ENCODE results near the gene ARHGAP22.

ARHGAP22 gene

DNA sequence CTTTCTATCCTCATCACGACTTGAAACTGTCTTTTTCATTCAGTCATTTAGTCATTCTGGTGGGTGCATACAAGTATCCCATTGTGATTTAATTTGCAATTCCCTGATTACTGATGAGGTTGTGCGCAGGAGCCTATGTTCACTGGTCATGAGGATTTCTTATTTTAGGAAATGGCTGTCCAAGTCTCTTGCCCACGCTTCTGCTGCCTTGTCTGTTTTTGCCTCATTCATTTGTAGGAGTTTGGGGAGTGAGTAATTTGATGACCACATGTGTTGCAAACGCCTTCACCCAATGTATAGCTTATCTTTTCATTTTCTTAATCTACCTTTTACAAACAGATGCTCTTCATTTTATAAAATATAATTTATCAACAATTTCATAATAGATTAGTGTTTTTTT, 127.3 kb downstream of the ARHGAP22 start:
- DNase-seq (ENCODE audit: low read depth in 2 of 2), result no peak

DNA sequence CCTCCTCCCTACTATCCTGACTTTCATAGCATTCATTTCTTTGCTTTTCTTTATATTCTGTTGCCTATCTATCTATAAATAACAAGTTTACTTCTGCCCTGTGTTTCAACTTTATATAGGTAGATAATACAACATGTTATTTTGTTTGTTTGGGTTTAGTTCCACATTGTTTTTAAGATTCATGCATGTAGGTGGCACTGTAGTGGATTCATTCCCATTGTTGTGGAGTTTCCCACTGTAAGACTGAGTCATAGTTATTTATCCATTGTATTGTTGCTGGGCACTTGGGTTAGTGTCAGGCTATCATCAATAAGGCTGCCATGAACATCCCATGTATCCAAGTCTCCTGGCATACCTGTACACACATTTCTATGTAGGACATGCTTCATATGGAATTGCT, 127.7 kb downstream of the ARHGAP22 start:
- DNase-seq (ENCODE audit: low read depth in 2 of 2), result no peak

DNA sequence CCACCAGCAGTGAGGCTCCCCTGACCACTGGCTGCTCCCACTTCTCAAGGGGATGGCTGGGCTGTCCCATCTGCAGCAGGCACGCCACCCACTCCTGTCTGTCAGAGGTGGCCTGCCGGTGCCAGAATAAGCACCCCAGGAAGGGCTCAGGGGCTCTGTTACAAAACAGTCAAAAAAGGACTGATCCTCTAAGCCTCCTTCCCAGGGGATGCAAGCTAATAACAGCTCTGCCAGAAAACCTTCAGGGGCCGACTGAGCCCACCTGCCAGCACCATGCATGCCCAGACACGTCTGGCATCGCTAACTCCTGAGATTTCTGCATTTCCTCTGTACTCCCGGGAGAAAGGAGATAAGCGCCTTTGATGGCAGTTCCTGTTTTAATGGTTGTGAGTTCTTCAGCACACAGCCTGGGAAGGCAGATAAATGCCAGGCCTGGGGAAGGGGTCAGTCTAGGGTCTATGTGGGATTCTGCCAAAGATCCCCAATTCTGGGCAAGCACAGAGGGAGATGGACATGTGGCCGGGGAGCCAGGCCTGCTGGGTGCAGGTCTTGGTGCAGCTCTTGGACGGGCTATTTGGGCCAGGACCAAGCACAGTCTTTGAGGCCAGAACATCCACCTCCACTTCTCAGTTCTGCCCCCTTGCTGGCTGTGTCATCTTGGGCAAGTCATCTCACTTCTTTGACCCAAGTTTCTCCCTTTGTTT, 128.4 kb downstream of the ARHGAP22 start:
- no peak for DNase-seq (ENCODE audit: low read depth in 2 of 2)

DNA sequence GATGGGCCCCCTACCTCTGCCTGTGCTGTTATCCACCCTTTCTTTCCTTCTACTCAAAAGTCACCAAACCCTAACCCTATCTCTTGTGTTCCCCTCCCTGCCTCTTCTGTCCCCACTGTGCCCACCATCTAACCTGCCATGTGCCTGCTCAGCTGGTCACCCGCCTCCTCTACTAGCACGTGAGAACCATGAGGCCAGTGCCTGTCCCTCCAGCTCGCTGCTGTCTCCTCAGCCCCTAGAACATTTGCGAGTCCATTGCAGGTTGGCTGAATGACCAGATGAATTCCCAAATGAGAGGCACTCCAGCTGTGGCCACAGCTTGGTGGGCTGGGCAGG, 129.0 kb downstream of the ARHGAP22 start:
- DNase-seq (ENCODE audit: low read depth in 2 of 2), result no peak

DNA sequence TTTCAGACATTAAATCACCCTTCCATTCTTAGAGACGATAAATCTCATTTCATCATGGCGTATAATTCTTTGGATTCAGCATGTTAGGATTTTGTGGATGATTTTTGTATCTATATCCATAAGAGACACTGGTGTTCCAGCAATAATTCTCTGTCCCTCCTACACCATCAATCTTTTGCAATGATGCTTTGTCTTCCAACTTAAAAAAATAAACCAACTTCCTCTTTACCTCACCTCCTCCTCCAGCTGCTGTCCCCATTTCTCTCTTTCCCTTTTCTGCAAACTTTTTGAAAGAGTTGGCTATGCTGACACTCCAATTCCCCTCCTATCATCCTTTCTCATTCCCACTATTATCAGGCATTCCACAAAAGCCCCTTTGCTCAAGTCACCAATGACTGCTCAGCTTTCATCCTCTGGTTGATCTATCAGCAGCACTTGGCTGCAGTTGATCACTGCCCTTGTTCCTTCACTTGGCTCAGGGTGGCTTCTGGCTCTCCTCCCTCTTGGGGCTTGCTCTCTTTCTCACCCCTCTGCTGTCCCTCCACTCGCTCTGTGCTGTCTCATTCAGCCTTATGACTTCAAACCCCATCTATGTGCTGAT, 130.0 kb downstream of the ARHGAP22 start:
- DNase-seq (ENCODE audit: low read depth in 2 of 2), result no peak

DNA sequence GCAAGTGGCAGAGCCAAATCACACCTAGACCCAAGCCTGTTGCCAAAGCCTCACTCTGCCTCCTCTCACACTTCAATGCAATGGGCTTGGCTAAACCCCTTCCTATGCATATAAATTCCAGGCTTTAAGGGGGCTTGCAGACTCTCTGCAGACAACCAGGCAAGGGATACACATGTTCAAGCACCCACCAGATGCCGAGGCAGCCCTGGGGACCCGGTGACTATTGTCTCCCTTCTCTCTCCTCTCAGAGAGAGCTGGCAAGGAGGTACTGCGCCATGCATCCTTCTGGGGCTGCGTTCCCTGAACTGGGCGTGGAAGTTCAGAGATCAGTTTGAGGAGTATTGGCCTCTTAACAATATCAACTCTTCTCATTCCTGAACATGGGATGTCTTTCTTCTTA, 131.2 kb downstream of the ARHGAP22 start:
- DNase-seq (ENCODE audit: low read depth in 2 of 2), result no peak

DNA sequence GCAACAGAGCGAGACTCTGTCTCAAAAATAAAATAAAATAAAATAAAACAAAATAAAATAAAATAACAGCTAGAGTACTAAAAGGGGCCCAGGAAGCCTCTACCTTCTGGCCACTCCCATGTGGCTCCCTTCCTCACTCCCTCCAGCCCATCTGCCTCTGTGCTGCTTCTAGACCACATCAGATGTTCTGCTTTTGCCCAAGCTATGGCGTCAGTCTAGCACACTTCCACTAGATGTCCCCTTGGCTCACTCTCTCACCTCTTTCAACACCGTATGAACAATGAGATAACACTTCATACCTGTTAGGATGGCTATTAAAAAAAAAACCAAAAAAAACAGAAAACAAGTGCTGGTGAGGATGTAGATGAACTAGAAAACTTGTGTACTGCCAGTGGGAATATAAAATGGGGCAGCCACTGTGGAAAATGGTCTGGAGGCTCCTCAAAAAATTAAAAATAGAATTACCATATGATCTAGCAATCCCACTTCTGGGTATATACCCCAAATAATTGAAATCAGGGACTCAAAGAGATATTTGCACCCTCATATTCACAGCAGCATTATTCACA, 132.3 kb downstream of the ARHGAP22 start:
- no peak for DNase-seq (ENCODE audit: low read depth in 2 of 2)

DNA sequence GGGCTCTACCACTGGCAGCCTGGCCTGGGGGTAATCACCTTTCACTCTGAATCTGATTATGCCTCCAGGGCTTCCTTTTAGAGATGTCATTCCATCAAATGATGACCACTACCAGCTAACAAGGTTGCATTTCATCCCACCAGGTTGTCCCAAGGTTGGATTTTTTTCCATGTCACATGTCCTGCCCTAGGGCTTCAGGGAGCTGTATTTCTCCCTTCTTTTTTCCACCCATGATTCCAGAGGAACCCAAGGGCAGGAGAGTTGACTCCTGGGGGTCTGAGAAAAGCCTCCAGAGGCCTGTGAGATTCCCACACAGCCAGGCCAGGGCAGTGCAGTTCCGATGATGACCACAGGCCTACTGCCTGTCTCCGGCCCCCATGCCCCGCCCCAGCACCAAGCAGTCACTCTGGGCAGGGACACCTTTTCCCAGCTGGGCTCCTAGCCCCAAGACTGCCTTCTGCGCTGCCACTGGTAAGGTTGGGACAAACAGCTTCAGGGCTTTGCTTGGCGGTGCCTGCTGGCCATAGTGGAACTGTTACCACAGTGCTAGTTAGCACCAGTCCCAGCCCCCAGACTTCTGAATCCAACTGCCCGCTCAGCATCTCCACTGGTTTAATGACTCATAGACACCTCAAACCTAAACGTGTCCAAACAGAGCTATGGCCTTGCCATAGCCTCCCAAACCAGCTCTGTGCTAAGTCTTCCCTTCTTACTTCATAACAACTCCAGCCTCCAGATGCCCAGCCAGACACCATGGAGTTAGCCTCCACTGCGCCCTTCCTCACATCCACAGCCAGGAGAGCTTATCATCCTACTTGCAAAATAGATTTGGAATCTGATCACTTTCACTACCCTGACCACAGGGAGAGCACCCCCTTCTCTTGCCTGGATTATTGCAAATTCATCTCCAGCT, 133.7 kb downstream of the ARHGAP22 start:
- DNase-seq (ENCODE audit: low read depth in 2 of 2), result no peak

DNA sequence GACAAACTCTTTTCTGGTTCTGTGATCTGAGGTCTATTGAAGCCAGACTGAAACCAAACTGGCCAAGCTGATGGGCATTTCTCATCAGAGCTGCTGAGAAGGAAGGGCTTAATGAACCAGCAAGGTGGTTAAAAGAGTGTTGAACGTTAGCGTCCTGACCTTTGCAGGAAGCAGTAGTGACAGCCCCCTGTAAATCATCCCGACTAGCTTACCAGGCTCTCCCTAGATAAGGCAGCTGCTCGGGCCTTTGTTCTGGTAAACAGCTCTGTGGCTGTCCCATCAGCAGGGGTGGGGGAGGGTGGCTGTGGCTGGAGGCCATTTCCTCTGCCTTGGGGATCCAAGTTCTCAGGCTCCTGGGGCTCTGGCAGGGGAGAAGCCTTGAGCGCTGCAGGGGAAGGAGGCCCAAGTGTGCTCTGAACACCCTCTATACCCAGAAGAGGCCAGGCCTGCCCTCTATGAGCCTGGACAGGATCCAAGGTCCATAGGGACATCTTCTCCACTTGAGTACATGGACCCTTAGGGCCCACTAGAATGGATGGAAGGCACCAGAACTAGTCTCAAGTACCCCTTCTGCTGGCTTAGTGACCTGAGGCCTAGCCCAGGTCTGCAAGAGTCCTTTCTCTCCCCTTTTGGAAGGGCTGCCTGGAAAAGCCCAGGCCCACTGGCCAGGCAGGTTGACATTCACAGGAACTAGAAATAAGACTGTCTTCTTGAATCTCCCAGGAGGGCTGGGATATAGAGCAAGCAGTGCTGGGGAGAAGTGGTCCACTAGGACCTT, 134.6 kb downstream of the ARHGAP22 start:
- no peak for DNase-seq (ENCODE audit: low read depth in 2 of 2)

DNA sequence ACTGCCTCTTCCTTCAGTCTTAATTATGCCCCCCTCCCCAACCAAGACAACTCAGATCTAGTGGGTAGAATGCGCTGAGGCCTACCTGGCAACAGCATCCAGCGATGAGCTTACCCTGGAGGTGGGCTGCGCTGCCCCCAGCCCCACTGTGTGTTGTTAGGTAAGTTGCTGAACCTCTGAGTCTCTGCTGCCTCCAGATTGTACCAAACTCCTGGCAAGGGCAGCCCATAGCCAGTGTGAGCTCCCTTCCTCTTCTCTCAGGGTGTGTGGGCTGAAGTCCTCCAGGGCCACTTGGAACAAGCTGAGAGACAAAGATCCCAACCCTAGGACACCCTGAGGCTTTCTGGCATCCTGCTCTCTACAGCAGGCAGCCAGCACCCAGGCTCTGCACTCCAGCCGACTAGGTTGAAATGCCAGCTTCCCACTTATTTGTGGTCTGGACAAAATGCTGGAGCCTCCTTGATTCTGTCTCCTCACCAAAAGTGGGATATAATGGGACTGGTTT, 135.3 kb downstream of the ARHGAP22 start:
- no peak for DNase-seq (ENCODE audit: low read depth in 2 of 2)

DNA sequence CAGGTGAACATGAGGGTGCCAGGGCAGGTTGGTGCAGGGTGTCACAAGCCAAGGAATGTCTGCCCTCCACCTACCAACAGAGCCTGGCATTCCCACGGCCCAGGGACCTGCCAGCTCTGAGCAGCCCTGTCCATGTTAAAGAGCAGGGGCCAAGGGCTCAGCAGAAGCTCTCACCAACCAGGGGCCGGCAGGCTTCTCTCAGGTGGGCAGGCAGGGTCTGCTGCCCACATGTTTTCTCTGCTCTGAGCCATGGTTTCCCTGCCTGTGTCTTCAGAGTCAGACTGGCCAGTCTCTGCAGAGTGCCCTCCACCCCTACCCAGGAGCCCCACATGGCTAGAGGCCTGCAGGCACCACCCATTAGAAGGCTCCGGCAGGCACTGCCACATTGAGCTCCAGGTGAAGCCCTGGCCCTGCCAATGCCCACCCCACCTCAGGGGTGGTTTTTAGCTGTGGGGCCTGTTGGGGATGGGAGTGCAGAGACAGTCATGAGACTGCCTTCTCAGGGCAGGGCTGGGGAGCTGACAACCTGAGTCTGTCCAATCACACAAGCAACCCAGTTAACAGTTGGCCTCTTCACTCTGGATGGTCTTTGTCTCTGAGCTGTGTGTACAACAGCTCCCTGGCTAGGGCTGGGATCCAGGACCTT, 135.9 kb downstream of the ARHGAP22 start:
- no peak for DNase-seq (ENCODE audit: low read depth in 2 of 2)

DNA sequence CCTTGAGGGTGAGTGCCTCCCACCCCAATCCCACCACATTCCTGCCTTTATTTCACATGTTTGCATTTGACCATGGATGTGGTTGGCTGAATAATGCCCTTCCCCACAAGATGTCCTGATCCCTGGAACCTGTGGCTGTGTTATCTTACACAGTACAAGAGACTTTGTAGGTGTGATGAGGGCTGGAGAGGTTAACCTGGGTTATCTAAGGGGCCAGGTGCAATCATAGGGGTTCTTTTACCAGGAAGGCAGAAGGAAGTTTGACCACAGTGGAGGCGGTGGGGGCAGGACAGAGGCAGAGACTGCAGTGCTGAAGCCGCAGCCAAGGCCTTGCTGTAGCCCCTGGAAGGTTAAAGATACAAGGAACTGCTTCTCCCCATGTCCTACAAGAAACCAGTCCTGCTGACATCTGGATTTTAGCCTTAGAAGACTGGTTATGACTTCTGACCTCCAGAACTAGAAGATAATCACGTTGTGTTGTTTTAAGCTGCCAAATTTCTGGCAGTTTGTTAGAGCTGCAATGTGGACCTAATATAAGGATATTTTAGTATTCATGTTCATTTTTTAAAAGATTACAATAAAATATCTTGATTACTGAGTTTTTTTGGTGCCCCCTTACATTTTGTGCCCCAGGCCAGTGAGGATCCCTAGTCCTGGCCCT, 136.6 kb downstream of the ARHGAP22 start:
- no peak for DNase-seq (ENCODE audit: low read depth in 2 of 2)

DNA sequence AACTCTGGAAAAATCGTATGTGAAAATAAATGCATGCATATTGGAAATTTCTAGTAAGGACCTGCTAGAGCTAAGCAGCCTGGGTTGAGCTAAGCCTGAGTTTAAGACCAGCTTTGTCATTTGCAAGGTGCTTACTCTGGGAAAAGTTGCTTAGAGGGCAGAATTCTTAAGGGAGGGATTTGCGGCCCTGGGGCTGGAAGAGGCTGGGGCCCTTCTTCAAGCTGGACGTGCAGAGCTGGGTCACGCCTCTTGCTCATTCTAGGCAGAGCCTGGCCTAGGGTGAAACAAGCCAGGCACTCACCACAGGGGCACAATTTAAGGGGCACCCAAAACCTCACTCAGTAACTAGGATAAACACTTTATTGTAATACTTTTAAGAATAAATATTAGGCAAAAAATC, 137.2 kb downstream of the ARHGAP22 start:
- no peak for DNase-seq (ENCODE audit: low read depth in 2 of 2)

DNA sequence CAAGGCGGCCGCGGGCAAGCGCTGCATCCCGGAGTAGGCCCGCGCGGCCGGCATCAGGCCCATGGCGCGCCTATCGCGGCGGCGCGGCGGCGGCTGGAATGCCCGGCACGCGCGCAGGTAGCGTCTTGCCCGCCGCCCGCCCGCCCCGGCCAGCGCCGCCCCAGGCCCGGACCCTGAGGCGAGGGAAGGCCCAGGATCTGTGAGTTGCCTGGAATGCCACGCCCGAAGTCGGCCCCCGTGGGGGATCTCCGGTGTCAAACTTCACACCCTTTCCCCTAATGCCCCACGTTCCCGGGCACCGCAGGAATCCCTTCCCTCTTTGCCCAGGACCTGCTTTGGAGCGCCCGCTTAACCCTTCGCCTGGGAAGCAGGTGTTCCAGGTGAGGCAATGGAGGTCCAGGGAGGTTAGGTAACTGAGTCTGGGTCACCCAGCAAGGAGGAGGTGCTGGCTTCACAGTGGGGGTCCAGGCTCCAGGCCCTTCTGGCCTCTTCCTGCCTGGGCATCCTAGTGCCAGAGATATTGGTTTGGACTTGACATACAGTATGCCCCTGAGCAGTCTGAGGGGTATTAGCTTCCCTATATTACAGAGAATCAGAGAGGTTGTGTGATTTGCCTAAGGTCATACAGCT, 138.1 kb downstream of the ARHGAP22 start:
- no peak for DNase-seq (ENCODE audit: low read depth in 2 of 2)

DNA sequence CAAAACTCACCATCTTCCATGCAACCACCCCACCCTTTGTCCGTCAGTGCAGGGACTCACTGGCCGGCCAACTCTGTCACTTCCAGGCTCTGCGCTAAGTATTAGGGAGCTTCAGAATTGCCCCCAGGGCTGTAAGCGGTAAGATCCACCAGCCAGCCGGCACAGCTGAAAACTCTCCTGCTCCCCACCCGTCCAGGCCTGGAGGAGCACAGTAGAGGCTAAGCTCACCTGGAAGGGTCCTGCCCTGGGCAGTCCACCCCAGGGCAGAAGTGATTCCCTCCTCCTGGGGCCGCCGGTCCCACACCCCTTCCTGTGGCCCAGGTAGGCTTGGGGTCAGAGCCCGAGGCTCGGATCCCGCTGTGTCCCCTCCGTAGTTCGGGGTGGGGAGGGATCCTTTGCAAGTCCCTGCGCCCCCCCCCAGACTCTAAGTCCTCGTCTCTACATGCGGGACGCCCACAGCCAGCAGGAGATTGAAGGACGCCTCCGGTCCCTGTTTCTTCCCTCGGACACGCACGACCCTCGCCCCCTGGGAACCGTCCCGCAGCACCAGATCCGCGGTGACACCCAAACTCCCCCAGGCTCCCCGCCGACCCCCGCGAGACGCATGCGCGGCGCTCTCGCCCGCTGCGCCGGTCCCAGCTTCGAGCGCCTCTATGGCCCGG, 138.9 kb downstream of the ARHGAP22 start:
- DNase-seq (ENCODE audit: low read depth in 2 of 2), result no peak

DNA sequence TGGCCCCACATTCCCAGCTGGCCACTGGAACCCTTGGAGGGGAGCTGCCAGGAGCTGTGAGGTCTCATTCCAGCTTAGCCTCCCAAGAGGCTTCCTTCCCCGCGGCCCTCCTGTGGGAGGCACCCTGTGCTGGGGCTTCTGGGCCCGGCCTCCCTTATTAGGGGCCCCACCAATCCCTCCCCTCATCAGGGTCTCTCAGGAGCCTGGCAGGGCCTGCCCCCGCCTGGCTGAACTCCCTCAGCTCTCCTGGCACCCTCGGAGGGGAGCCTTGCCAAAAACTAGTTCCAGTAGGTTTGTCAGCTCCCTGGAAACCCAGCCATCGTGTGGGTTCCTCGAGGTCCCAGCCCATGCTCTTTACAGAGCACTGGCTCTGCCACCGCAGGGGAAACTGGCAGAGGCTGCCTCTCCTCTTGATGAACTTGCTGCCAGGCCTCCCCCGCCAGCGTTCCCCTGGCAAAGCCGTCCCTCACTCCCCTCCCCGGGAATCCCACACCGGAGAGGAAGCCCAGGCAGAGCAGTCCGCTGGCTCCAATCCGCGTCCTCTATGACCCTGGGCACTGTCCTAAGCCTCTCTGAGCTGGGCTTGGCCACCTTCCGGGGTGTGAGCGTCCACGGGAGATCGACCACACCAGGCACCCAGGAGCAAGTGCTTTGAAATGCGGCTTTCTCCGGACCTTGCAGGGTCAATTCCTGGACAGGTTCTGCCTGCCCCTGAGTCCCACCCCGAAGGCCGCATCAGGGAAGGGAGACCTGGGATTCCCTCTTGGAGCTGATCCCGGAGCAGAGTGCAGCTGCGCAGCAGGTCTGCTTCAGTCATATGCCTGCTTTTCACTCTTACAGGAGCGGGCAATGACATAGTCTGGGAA, 139.8 kb downstream of the ARHGAP22 start:
- DNase-seq (ENCODE audit: low read depth in 2 of 2), result no peak

DNA sequence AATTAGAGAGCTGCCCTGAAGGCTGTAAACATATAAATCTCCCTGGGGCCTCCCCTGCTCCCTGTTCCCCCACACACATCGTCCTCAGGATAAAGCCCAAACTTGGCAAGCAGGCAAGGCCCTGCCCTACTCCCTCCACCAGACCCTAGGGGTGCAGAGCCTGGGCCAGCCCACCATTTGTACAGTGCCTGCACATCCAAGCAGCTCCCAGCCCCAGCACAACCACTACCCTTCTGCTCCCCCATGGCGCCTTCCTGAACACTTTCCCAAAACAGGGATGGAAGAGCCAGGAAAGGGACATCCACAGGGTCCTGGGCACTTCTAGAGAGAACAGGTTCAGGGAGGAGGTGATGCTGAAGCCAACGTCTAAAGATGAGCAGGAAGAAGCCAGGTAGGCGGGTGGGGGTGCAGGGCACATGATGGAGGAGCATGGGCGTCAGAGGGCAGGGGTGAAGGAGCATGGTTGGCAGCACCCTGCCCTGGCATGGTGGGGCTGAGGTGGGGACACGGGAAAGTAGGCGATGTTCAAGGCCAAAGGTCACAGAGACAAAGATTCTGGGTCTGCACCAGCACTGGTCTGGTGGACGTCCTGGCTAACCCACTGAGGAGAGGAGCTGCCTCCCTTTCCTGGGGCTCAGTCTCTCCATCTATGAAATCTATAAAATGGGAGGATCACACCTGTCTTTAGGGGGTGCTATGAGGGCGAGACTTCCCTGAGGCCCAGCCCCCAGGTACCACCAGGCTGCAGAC, 140.6 kb downstream of the ARHGAP22 start:
- no peak for DNase-seq (ENCODE audit: low read depth in 2 of 2)

Data from activated CD4-positive, alpha-beta T cell treated with anti-CD3 and anti-CD28 coated beads for 24 hours (primary cell).